Myocyte (in vitro differentiated cells): ENCODE measurements around the gene LRRC45. TPM values are rescaled to one million over a fixed set of nuclear protein-coding genes. Genes with fewer than 3 reads are reported as not detected.
"Not testable (repeated sequence)": the region's sequence is repeated elsewhere in the genome, so short reads cannot be mapped to it uniquely, and the experiment has no call there.

ENCODE experiments used
- DNase-seq: peaks from one replicate; pipeline ENCODE4 v3.0.0-alpha.2; 2012; ENCODE audit warnings: low read depth
- polyA plus RNA-seq: library from polyadenylated mRNA; unstranded; fragments of >200 nt; gene quantifications from one replicate; pipeline ENCODE4 v1.2.1, GENCODE V29; 2012; ENCODE audit warnings: missing spikeins
- total RNA-seq: library from RNA; depleted of rRNA; stranded (reverse); fragments of >200 nt; gene quantifications from 2 replicates; pipeline ENCODE4 v1.2.3, GENCODE V29; 2014

Gene LRRC45
- 9.4 and 10.5 TPM in 2 replicates for total RNA-seq
- polyA plus RNA-seq: 4.8 TPM

- peak; percentile 100 for DNase-seq
These were observed at the start of gene LRRC45 for GRCh38 chr17:82022981-82023446. Gene LRRC45, plus strand, starts transcription at chr17:82023305. Its CDS starts 339 bp downstream, at chr17:82023644.

- no peak for DNase-seq
These were observed 49.7 kb upstream of the LRRC45 start for GRCh38 chr17:81973432-81973831.

GRCh38 chr17:81976332-81977210 lies 46.5 kb upstream of the LRRC45 start:
- DNase-seq: peak; percentile 89

GRCh38 chr17:81977211-81977808 lies 45.8 kb upstream of the LRRC45 start, which contains the start of gene ASPSCR1:
Gene ASPSCR1, plus strand, starts transcription at chr17:81977629. Its CDS starts 18 bp downstream, at chr17:81977647.
- DNase-seq: peak; percentile 90

GRCh38 chr17:81978524-81979298 lies 44.4 kb upstream of the LRRC45 start:
- DNase-seq: no peak

- DNase-seq: no peak
These were observed 43.0 kb upstream of the LRRC45 start for GRCh38 chr17:81980122-81980521.

GRCh38 chr17:81980707-81981343 lies 42.3 kb upstream of the LRRC45 start:
- DNase-seq: no peak

- DNase-seq: not testable (repeated sequence)
These were observed 41.6 kb upstream of the LRRC45 start for GRCh38 chr17:81981511-81981910.

- DNase-seq: no peak
These were observed 40.0 kb upstream of the LRRC45 start for GRCh38 chr17:81983011-81983638.

GRCh38 chr17:81983639-81984373 lies 39.3 kb upstream of the LRRC45 start:
- no peak for DNase-seq

- DNase-seq: no peak
These were observed 38.2 kb upstream of the LRRC45 start for GRCh38 chr17:81984773-81985410.

GRCh38 chr17:81986606-81987005 lies 36.5 kb upstream of the LRRC45 start:
- no peak for DNase-seq

GRCh38 chr17:81987161-81987770 lies 35.8 kb upstream of the LRRC45 start:
- no peak for DNase-seq

- DNase-seq: no peak
These were observed 32.0 kb upstream of the LRRC45 start for GRCh38 chr17:81990836-81991683.

- peak; percentile 93 for DNase-seq
These were observed 31.3 kb upstream of the LRRC45 start for GRCh38 chr17:81991684-81992305.

- no peak for DNase-seq
These were observed 30.6 kb upstream of the LRRC45 start for GRCh38 chr17:81992306-81993102.
